Measurements from ENCODE around the gene CSPG5.

Gene CSPG5

DNA sequence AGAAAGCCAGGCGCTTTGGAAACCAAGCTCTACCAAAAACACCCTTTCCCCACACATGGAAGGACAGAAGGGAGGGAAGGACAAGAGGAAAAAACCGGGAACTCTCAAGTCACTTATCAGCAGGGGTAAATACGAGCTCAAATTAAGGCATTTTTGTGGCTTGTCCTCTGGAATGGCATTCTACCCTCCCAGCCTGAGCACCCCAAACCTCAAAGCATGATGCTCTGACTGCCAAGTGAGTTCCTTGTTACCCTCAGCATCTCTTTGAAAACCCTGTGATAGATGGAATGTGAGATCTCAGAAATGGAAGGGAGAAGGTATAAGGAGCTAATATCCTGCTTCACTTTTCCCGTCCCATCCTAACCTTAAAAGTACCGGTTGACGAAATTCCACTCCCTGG, 8.1 kb upstream of the CSPG5 start:
- DNase-seq, result no peak

DNA sequence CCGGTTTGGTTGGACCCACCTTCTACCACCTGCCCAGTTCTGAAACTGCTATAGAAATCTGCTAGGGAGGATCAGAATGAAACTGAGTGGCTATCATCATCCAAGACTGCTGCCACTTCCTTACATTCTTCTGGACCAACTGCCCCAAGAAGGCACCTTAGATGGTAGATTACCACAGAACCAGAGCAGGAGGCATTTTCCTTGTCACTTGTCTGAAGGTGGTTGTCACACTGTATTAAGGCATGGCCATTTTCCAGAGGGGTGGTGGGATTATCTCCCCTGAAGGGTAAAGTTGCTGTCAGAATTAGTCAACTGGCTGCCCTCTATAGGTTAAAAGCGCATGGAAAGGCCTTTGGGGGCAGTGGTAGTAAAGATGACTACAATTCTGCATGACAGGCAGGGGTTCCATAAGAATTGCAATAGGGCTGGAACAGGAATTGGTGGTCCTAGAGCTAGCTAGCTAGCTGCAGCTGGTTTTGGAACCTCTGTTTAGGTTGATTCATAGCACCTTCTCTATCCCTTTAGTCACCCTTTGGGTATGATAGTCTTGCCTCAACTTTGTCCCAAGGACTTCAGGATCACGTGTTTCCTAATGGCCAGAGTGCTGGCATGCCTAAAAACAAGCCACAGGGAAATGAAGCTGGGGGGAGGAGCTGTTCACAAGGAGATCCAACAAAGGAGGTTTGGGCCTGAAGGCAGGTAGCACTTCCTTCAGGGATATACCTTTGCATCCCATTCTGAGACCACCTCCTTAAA, 4.8 kb upstream of the CSPG5 start:
- DNase-seq, result no peak

DNA sequence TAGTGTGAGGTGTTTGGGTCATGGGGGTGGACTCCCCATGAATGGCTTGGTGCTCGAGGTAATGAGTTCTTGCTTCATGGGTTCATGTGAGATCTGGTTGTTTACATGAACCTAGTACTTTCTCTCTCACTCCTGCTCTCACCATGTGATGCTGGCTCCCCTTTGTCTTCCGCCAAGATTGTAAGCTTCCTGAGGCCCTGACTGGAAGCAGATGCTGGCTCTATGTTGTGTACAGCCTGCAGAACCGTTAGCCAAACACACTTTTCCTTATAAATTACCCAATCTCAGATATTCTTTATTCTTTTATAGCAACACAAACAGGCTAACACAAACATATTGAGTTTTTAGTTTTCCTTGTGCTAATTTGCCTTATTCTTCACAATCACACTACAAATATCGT, 3.2 kb upstream of the CSPG5 start:
- no peak for DNase-seq

DNA sequence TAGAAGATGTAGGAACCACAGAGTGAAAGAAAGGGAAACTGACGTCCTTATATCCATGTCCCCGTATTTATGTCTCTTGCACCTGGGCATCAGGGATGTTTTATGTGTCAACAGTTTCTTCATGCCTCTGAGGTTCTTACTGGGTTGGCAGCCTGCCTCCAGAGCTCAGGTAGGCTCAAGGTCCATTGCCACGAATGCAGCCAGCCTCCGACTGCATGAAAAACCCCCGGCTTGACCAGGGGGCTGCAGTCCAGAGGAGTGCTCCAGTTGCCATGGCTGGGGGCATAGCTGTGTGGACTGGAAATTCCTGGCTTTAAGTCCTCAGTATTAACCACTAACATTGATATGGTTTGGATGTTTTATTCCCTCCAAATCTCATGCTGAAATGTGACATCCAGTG, 2.8 kb upstream of the CSPG5 start:
- DNase-seq, result no peak

DNA sequence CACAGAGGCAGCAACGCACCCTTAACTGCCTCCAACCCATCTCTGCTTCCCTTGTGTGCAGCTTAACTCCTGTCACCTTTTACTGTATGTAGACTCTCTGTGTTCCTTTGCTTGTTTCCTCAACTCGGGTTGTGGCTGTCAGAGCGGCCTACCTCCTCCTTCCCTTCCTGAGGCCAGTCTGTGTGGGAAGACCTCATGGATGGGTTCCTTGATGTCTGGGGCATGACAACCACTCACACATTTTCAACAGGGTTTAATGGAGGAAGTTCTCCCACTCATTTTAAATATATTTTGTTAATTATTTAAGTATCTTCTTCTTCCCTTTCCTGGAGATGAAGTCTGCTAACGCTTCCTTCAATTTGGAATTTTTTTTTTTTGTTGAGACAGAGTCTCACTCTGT, 1.8 kb upstream of the CSPG5 start:
- DNase-seq, result no peak

DNA sequence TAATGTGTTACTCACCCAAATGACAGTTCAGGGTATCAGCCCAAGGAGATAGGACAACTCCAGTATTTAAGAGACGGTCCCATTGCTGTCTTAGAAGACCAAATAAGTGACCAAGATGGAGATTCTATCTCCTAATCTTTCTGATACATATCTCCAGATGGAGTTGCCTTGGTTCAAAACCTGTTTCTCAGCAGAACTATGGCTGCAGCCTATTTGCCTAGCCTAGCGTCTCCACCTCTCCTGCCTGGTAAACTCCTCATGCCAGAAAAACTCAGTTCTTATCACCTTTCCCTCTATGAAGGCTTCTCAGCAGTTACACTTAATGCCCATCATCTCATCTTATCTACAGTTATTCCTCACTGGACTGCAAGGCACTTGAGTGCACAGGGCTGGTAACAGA, 1.2 kb upstream of the CSPG5 start:
- no peak for DNase-seq

DNA sequence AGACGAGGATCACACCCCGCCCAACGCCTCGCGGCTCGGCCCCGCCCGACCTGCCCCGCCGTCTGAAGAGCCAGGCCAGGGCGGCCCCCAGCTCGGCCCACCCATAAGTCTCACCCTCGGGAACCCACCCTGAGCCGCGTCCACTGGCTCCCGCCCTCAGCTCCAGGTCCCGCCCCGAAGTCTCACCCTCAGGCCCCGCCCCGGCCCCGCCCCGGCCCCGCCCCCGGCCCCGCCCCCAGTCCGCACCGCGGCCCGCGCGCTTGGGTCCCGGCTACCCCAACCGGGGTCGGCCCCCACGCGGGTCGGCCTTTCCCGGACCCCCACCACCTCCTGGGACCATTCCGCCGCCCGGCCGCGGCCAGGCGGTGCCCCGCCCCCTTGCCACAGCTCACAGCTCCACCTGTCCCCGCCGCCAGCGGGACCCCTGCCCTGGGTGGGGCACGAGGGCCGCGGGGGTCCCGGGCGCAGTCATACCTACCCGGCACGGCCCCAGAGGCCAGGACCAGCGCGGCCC, 489 bp downstream of the CSPG5 start:
- DNase-seq, result peak; percentile 17 to 64

DNA sequence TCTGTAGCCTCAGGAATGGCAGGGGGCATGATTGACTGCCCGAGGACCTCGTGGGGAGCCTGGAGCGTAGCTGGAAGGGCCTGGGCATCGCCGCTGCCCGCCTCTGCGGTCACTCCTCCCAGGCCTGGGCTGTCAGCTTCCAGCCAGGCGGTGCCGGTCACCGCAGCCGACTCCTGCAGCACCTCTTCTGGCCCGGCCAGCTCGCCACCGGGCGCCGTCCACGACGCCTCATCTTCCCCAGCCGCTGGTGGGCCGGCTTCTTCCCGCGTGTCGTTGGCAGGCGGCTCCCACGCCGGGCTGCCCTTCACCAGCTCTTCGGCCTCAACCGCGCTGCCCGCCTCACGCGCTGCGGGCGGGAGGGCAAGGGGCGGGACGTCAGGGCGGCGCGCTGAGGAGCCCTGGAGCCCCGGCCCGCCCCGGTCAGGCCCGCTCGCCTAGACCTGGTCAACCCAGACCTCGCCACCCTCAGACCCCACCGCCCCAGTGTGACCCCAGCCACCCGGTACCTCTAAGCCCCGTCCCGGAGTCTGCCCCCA, 1.0 kb downstream of the CSPG5 start:
- DNase-seq, result no peak

DNA sequence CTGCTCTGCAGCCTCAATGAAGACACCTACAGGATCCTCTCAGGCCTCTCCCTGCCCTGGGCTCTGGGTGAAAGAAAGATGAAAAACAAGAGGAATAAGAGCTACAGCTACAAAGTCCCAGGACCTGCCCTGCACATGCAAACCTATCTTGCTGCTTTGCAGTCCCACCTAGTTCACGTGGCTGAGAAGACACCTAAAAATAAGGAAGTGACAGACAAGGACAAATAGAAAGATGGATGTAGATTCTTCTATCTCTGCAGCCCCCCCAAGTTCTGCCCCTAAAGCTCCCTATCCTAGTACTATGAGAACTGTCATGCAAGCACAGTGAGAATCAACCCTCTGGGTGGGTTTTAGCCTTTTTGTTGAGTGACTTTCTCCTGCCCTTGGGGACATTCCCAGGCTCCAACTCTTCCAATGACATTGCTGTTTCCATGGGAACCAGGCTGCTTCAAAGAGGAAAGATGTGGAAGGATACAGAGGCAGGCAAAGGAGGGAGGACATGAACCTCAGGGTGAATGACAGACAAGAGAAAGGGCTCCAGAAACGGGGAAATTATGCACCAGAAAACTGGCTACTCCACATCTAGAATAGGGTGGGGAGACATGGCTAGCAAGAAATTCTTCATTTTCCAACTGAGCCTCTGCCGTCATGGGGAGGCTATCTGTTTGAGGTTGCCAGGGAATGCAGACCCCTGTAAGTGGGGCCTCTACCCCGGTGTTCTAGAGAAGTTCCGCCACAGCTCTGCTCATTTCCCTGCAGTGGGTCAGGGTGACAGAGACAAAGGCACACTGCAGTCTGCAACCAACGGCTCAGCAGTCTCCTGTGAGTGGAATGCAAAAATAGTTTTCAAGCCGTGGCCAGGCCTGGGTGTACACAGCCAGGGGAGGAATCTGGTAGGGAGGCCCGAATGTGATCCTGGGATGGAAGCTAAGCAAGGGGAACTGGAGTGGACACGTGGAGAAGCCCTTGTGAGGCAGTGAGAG, 5.2 kb downstream of the CSPG5 start:
- no peak for DNase-seq

DNA sequence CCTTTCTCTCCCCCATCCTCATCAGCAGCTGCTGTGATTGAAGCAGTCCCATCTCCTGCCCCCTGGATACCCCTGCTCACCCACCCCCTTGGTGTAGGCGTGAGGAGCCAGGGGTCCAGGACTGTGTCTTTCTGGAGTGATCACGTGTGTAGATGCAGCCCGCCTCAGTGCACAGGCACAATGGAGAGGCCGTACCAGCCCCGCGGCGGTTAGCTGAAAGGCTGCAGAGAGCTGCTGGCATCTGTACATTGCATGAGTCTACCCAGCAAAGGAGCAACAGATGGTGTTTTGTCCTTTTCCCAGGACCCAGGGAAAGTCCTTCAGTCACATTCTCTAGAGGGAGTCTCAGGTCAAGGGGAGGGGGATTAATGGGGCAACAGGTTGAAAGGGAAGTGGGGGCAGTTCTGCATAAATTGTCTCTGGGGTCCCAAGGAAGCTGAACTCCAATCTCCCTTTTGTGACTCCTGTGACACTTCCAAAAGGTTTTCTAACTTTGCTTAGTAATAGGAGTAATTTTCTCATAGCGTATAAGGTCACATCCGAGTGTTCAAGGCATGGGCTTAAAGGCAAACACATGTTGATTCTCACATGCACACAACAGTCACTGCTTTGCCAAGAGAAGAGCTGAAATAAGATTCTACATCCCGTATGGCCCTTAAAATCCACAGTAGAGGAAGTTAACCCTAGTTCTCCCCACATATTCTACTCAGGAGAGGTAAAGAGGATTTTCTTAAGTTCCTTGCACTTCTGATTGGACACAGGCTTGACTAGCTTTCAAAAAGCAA, 7.1 kb downstream of the CSPG5 start:
- no peak for DNase-seq

DNA sequence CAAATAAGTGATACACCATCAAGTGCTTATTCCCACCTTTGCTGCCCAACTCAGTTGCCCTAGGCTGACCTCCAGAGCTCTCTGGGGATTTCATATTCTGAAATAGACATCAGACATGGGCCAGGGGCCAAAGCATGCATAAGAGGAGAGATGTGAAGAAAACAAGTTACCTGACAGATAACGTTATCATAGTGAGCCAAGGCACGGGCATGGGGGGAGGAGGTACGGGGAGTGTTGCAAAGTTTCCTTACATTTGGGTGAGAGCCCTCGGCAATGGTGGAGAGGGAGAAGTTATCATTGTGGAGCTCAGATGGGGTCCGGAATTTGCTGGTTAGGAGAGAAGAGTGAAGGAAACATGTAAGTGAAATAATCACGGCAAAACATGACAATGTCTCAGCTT, 9.8 kb downstream of the CSPG5 start:
- no peak for DNase-seq

DNA sequence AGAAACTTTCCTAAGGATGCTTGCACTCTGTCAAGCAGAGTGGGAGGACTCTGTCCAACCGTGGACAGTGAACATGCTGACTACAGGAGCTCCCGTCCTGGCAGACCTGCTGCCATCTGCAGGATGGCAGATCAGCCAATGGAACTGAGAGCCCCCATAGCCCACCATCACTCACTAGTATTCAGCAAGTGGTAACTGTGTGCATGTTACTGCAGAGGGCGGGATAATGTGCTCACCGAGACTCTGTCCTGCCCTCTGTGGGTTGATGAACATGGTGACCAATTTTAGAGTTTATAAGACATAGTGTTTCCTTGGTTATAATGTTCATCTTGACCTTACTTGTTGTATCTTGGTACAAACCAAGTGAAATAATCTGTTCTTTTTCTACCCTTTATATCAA, 11.5 kb downstream of the CSPG5 start:
- DNase-seq, result no peak

DNA sequence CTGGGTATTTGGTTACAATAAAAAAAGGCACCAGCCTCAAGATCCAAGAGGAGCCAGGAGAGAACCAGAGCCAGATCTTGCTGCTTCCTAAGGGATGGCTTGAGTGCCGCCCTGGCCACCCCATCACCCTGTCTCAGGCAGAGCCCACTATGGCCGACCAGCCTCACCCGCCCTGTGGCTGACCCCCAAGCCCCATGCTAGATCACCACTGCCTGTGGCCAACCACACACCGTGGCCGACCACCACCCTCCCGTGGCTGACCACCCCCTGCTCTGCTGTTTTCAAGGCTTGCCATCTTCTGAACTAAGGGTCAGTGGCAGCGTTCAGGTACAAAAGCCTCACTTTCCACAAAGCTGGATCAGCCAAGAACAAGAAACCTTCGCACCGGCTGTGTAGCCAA, 12.0 kb downstream of the CSPG5 start:
- DNase-seq, result no peak

DNA sequence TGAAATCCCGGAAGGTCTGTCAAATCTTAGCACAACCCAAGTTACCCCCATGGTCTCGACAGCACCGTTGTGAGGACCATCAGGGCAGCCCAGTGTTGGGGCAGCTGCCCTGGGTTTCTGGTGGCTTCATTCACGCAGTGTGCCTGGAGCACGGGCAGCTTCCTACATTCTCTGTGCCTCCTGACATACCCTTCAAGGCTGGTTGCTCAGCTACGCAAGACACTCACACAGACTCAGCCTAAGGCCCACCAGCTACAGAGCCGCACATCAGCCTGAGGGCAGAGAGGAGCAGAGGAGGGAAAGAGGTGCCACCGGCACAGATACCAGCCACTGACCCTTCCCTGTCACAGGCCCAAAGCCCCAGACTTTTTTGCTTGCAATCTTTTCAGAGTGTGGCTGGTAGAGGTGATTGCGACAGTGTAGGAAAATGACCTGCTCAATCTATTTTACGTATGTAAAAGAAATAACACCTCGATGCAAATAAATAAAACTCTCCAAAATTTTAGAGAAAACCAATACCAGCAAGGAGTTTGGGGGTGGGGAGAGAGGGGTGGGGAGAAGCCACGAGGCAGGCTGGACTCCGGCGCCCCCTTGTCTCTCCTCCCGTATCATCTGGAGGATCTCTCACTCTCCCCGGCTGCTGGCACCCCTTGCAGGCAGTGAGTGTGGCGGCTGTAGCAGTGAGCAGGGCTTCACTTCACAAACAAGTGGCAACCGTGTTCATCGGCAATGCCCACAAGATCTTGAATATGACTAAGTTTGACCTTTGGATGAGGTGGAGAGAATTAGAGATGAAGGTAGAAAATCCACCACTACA, 12.7 kb downstream of the CSPG5 start:
- no peak for DNase-seq

DNA sequence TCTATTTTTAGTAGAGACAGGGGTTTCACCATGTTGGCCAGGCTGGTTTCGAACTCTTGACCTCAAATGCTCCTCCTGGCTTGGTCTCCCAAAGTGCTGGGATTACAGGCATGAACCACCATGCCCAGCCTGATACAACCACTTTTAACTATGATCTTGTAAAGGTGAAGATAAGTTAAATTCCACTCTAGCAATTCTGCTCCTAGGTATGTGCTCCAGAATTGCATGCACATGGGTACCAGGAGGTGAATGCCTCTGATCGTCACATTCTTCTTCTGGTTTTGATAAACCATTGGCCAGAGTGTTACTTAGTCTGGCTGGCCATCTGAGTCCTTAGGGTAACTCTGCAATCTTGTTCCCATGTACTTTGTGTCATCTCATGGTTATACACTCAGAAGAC, 22.3 kb downstream of the CSPG5 start:
- DNase-seq, result no peak

DNA sequence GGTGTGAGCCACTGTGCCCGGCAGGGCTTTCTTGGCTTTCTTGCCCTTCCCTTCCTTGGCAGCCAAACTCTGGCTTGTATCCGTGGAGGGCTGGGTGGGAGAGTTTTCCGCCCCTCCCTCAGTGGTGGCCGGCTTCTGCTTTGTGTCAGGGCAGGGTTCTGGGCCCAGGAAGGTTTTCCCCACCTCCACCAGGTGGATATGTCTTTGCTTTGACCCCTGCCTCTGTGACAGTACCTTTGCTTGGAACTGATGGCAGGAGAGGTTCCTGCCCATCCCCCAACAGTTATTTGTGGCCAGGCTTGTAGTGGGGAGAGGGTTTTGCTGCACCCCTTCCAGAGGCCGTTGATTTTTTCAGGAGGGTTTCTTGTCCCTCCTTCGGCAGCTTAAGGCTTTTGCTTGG, 24.3 kb downstream of the CSPG5 start:
- DNase-seq, result no peak

DNA sequence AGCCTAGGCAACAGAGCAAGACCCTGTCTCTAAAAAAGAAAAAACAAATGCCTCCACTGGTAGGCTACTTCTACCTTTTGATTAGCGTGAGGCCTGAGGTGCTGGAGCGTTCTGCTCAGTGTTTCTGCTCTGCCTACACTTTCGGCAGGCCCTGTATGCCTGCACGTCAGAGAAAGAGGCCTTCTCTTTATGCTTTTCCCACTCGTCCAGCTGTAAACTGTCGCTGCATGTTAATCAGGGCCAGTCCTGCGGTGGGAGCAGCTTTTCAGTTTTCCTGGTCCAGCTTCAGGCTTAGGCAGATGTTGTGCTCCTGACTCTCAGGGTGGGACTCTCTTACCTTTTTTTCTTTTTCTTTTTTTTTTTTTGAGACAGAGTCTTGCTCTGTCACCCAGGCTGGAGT, 25.3 kb downstream of the CSPG5 start:
- no peak for DNase-seq

DNA sequence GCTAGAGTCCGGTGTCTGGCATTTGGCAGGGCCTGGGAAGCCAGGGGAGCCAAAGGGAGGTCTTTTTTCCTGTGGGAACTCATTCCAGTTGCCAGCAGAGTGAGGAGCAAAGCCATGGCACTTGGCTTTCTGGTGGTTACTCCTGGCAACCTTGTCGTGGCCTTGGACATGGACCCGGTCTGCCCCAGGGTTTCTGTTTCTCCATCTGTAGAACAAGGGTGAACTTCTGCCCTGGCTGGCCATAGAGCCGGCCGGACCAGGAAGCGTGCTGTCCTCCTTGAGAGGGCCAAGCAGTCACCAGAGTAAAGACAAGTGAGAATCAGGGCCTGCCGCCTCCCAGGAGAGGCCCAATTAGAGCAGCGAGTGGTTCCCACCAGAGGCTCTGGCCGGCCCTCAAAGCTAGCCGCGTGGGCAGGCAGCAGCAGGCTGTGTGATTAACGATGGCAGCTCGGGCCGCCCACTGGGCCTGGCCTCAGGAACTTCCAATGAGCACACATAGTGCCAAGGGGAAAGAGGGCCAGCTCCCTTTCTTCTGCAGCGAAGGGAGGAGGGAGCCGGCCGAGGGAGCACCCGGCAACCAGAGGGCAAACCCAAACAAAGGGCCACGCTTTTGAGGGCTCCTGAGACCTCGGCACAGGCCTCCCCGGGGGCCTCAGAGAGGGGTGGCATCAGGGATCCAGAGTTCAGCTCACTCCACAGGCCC, 36.0 kb downstream of the CSPG5 start:
- no peak for DNase-seq

DNA sequence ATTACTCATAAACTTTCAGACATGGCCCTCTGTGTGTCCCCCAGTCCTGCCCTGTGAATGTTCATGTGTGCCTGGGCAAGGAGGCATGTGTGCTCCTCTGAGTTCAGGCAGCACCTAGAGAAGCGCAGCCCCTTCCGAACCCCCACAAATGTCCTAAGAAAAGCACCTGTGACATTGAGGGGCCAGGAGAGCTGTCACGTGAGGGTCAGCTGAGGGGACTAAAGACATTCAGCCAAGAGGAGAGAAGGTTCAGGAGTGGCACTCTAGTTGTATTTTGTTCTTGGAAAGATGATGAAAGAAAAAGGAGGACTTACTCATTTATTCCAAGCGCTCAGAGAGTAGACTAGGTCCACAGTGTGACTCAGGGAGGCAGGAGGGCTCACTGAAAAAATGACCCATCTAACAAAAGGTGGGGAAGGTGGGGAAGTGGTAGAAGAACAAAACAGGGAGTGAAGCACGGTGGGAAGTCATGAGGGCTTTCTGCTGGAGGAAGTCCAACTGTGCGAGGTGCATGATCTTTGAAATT, 37.0 kb downstream of the CSPG5 start:
- DNase-seq, result no peak

DNA sequence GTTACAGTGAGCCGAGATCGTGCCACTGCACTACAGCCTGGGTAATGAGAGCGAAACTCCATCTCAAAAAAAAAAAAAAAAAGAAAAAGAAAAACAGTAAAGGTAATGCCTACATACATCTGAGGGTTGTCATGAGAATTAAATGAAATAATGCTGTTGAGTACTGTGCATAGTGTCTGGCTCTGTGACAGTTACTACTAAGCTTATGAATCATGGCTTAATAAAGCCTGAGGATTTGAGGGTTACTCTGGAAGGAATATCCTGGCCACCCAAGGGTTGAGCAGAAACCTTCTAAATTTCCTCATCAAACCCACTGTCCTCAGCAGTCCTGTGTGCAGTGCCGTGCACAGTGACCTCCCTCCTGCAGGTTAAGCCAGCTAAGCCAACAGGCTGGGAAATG, 38.4 kb downstream of the CSPG5 start:
- no peak for DNase-seq

DNA sequence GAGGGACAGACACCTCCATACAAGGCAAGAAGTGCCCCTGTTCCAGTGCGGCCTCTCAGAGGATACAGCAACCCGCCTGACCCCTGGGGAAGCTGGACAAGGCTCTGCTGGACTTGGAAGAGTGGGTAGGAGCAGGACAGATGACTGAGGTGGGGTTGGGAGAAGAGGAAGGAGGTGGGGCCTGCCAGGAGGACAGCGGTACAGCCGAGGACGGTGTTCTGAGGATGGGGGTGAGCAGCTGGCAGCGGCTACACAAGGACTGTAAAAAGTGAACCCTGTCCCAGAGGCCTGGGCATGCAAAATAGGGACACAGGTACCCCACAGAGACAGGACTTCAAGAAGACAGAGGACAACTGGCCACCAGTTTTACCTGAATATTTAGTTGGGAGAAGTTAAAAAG, 41.7 kb downstream of the CSPG5 start:
- DNase-seq, result no peak
